ENCODE measurements around the gene GDF3. TPM values are rescaled to one million over a fixed set of nuclear protein-coding genes. Genes with fewer than 3 reads are reported as not detected.

GDF3 gene
- total RNA-seq, 1 donor from 2014 or later = not detected

DNA sequence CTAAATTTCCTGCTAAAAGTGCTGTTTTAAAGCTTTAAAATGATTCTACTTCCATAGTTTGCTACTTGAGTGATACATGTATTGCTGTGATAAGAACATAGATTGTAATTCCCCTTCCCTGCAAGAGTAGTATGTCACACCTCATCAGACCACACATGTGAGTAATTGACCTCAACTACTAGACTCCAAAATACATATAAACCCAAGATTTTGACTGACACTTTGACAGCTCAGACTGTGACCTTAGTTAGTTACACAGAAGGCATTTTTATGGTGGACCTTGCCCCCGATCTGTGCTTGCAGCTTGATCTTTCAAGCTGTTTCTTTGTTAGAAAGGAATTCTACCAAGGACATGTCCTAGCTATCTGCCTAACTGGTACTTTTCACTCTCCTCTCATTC lies 48.5 kb downstream of the GDF3 start:
- H3K4me3 ChIP-seq = no peak overlapping the region
- no peaks in the 10 kb centered on the region for H3K27me3 ChIP-seq
- H3K4me1 ChIP-seq = peaks cover 15% of the 10 kb centered on the region
- no peak overlapping the region for H3K9ac ChIP-seq
- H3K27ac Mint-ChIP-seq = no peak overlapping the region
- H3K4me3 Mint-ChIP-seq = no peak overlapping the region
- DNase-seq (ENCODE audit: low spot score) = no peak
- no peaks in the 10 kb centered on the region for H3K79me2 ChIP-seq (ENCODE audit: low read depth)
- no peak overlapping the region for H3K27ac ChIP-seq
- no peaks in the 10 kb centered on the region for H3K9me3 Mint-ChIP-seq
- H2AFZ ChIP-seq (replicated peaks) = no peak overlapping the region
- no peaks in the 10 kb centered on the region for H3K36me3 ChIP-seq
- H3K4me2 ChIP-seq = no peak overlapping the region
- H4K20me1 ChIP-seq (ENCODE audit: low read depth) = no peaks in the 10 kb centered on the region
- peaks cover 16% of the 10 kb centered on the region for H3F3A ChIP-seq (ENCODE audit: low read depth)
- peaks cover 11% of the 10 kb centered on the region for H3K27me3 Mint-ChIP-seq (ENCODE audit: insufficient read depth, low read depth)
- H3K36me3 Mint-ChIP-seq = no peaks in the 10 kb centered on the region
- TF ChIP-seq, protein P1, sequence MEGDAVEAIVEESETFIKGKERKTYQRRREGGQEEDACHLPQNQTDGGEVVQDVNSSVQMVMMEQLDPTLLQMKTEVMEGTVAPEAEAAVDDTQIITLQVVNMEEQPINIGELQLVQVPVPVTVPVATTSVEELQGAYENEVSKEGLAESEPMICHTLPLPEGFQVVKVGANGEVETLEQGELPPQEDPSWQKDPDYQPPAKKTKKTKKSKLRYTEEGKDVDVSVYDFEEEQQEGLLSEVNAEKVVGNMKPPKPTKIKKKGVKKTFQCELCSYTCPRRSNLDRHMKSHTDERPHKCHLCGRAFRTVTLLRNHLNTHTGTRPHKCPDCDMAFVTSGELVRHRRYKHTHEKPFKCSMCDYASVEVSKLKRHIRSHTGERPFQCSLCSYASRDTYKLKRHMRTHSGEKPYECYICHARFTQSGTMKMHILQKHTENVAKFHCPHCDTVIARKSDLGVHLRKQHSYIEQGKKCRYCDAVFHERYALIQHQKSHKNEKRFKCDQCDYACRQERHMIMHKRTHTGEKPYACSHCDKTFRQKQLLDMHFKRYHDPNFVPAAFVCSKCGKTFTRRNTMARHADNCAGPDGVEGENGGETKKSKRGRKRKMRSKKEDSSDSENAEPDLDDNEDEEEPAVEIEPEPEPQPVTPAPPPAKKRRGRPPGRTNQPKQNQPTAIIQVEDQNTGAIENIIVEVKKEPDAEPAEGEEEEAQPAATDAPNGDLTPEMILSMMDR (IDR thresholded peaks at IDR 0.05) = no peak
- no peak for TF ChIP-seq EZH2 (IDR thresholded peaks at IDR 0.05)
- no peak for TF ChIP-seq EZH2phosphoT487 (IDR thresholded peaks at IDR 0.05)
- H3K4me1 Mint-ChIP-seq = peaks cover 12% of the 10 kb centered on the region
- H3K9me3 ChIP-seq (ENCODE audit: low read depth) = no peaks in the 10 kb centered on the region

DNA sequence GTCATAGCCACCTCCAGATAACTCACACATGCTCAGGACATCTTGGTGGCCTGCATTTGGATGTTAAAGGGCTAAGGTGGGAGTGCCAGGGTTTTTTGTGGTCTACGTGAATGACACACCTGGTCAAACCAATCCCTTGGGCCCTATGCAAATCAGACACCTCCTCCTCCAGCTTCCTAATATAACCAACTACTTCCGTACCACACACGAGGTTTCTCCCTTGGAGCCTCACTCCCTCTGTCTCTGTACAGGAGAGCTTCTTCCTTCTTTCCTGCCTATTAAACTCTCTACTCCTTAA lies 49.4 kb downstream of the GDF3 start:
- H3K4me3 Mint-ChIP-seq = no peak overlapping the region
- Histone ChIP-seq H3K4me1 (peaks cover 19% of the 10 kb centered on the region), H3K36me3 (no peaks in the 10 kb centered on the region), H3K27me3 (no peaks in the 10 kb centered on the region), H3K4me2 (no peak overlapping the region), H3F3A (ENCODE audit: low read depth) (peaks cover 16% of the 10 kb centered on the region), H3K9ac (no peak overlapping the region), H3K9me3 (ENCODE audit: low read depth) (no peaks in the 10 kb centered on the region), H3K79me2 (ENCODE audit: low read depth) (no peaks in the 10 kb centered on the region), H4K20me1 (ENCODE audit: low read depth) (no peaks in the 10 kb centered on the region), H3K27ac (no peak overlapping the region), H3K4me3 (no peak overlapping the region), H2AFZ (replicated peaks) (no peak overlapping the region)
- no peaks in the 10 kb centered on the region for H3K9me3 Mint-ChIP-seq
- TF ChIP-seq, protein P1 (IDR thresholded peaks at IDR 0.05) = no peak
- no peak for TF ChIP-seq EZH2phosphoT487 (IDR thresholded peaks at IDR 0.05)
- no peak for TF ChIP-seq EZH2 (IDR thresholded peaks at IDR 0.05)
- H3K27ac Mint-ChIP-seq = no peak overlapping the region
- H3K27me3 Mint-ChIP-seq (ENCODE audit: insufficient read depth, low read depth) = peaks cover 15% of the 10 kb centered on the region
- no peak for DNase-seq (ENCODE audit: low spot score)
- H3K4me1 Mint-ChIP-seq = peaks cover 13% of the 10 kb centered on the region
- H3K36me3 Mint-ChIP-seq = no peaks in the 10 kb centered on the region

DNA sequence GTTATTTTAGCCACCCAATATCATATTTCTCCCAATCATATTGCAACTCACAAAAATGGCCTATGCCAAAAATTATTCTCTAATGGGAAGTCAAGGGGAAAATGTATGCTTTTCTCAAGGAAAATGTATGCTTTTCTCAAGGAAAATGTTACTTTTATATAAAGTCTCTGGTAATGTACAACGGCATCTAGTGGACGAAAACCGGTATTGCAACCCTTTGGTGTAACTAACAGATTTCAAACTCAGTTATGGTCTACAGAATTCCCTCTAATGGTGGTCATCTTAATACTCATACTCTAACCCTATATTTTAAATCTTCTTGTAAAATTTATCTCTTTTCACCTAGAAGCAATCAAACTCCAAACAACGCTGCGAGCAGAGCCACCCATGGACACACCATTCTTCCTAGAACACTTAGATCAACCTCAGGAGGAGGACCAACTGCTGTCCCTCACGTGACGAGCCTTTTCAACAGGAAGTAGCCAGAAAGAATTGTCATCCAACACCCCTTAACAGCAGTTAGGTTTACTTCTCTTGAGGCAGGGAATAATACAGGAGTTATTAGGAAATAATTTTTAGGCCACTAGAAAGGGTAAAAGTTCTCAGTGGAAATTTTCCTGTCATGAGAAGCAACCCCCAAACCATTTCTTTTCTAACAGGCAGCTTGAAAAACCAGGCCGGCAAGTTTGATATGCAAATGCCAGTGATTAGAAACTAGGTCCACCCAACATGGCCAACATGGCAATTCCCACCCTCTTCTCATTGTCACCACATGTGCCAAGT lies 50.0 kb downstream of the GDF3 start:
- no peak overlapping the region for H3K27ac Mint-ChIP-seq

More for the DNA sequence above, 50.0 kb downstream of the GDF3 start:
- Histone ChIP-seq H3K4me3 (no peak overlapping the region), H3K36me3 (no peaks in the 10 kb centered on the region), H2AFZ (replicated peaks) (peak overlapping the region; percentile 90), H3K9me3 (ENCODE audit: low read depth) (no peaks in the 10 kb centered on the region), H3K79me2 (ENCODE audit: low read depth) (no peaks in the 10 kb centered on the region), H3K27me3 (no peaks in the 10 kb centered on the region), H3K9ac (no peak overlapping the region), H3F3A (ENCODE audit: low read depth) (peaks cover 16% of the 10 kb centered on the region), H4K20me1 (ENCODE audit: low read depth) (no peaks in the 10 kb centered on the region), H3K4me1 (peaks cover 19% of the 10 kb centered on the region), H3K4me2 (no peak overlapping the region), H3K27ac (no peak overlapping the region)
- H3K36me3 Mint-ChIP-seq = no peaks in the 10 kb centered on the region
- peaks cover 18% of the 10 kb centered on the region for H3K4me1 Mint-ChIP-seq
- H3K27me3 Mint-ChIP-seq (ENCODE audit: insufficient read depth, low read depth) = peaks cover 20% of the 10 kb centered on the region
- H3K9me3 Mint-ChIP-seq = no peaks in the 10 kb centered on the region
- TF ChIP-seq, protein P1 (IDR thresholded peaks at IDR 0.05) = peak; percentile 95
- TF ChIP-seq EZH2phosphoT487 (IDR thresholded peaks at IDR 0.05) = no peak
- TF ChIP-seq EZH2 (IDR thresholded peaks at IDR 0.05) = no peak
- H3K4me3 Mint-ChIP-seq = no peak overlapping the region
- DNase-seq (ENCODE audit: low spot score) = peak; percentile 59
